Measurements from ENCODE around the gene CAPN5. TPM values are rescaled to one million over a fixed set of nuclear protein-coding genes. Genes with fewer than 3 reads are reported as not detected.

Gene CAPN5
- total RNA-seq, 1 donor from 2014 or later: 29.7 TPM

DNA sequence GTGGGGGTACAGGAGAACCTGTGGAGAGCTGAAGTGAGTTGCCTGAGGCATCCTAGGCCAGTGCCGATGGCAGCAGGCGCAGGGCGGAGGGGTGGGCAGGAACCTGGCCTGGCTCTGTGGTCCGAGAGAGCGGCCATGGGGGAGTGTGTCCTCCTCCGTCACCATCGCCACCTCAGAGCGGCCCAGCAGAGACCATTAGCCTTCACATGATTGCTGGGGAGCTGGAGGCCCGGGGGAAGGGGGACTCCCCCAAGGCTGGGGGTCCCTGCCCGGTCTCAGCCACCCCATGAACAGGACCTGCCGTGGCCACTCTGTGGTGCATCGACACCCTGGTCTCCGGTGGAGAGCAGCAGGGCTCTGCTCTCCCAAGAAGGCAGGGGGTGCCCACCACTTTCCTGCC, 40.0 kb downstream of the CAPN5 start:
- H3K36me3 Mint-ChIP-seq (ENCODE audit: low read depth, unreplicated experiment): peaks cover 17% of the 10 kb centered on the region
- no peak overlapping the region for H3K27ac Mint-ChIP-seq (ENCODE audit: unreplicated experiment)
- H3K4me3 Mint-ChIP-seq (ENCODE audit: unreplicated experiment): no peak overlapping the region
- H3K4me1 Mint-ChIP-seq (ENCODE audit: unreplicated experiment): peaks cover 5% of the 10 kb centered on the region
- no peaks in the 10 kb centered on the region for H3K9me3 Mint-ChIP-seq (ENCODE audit: unreplicated experiment)
- TF ChIP-seq, protein P1, sequence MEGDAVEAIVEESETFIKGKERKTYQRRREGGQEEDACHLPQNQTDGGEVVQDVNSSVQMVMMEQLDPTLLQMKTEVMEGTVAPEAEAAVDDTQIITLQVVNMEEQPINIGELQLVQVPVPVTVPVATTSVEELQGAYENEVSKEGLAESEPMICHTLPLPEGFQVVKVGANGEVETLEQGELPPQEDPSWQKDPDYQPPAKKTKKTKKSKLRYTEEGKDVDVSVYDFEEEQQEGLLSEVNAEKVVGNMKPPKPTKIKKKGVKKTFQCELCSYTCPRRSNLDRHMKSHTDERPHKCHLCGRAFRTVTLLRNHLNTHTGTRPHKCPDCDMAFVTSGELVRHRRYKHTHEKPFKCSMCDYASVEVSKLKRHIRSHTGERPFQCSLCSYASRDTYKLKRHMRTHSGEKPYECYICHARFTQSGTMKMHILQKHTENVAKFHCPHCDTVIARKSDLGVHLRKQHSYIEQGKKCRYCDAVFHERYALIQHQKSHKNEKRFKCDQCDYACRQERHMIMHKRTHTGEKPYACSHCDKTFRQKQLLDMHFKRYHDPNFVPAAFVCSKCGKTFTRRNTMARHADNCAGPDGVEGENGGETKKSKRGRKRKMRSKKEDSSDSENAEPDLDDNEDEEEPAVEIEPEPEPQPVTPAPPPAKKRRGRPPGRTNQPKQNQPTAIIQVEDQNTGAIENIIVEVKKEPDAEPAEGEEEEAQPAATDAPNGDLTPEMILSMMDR (IDR thresholded peaks at IDR 0.05; ENCODE audit: unreplicated experiment): no peak
- peaks cover 19% of the 10 kb centered on the region for H3K27me3 Mint-ChIP-seq (ENCODE audit: unreplicated experiment)
- no peak for DNase-seq (ENCODE audit: low spot score)

- Mint-ChIP-seq H3K27ac (ENCODE audit: unreplicated experiment) (no peak overlapping the region), H3K27me3 (ENCODE audit: unreplicated experiment) (peaks cover 19% of the 10 kb centered on the region), H3K36me3 (ENCODE audit: low read depth, unreplicated experiment) (peaks cover 20% of the 10 kb centered on the region), H3K4me3 (ENCODE audit: unreplicated experiment) (peak overlapping the region; percentile 37), H3K9me3 (ENCODE audit: unreplicated experiment) (no peaks in the 10 kb centered on the region), H3K4me1 (ENCODE audit: unreplicated experiment) (peaks cover 10% of the 10 kb centered on the region)
- TF ChIP-seq, protein P1 (IDR thresholded peaks at IDR 0.05; ENCODE audit: unreplicated experiment): no peak
- DNase-seq (ENCODE audit: low spot score): no peak
Measured at GRCh38 chr11:77107950-77108349, 41.2 kb downstream of the CAPN5 start.

DNA sequence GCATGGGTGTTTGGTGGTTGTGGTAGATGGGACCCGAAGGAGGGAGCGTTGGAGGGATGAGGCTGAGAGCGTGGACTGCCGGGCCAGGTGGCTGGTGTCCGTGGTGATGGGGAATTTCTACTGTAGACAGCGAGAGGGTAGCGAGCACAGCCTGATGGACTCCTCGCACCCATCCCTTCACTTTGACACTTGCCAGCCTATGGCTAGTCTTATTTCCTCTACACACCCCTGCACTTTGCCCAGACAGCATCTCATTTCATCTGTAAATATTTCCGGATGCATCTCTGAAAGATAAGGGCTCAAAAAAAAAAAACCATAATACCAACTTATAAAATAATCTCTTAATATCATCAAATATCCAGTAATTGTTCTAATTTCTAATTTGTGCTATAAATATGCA, 41.7 kb downstream of the CAPN5 start:
- DNase-seq (ENCODE audit: low spot score): no peak
- Mint-ChIP-seq H3K4me3 (ENCODE audit: unreplicated experiment) (peak overlapping the region; percentile 37), H3K4me1 (ENCODE audit: unreplicated experiment) (peaks cover 12% of the 10 kb centered on the region), H3K9me3 (ENCODE audit: unreplicated experiment) (no peaks in the 10 kb centered on the region), H3K27ac (ENCODE audit: unreplicated experiment) (no peak overlapping the region), H3K27me3 (ENCODE audit: unreplicated experiment) (peaks cover 16% of the 10 kb centered on the region), H3K36me3 (ENCODE audit: low read depth, unreplicated experiment) (peaks cover 19% of the 10 kb centered on the region)
- TF ChIP-seq, protein P1 (IDR thresholded peaks at IDR 0.05; ENCODE audit: unreplicated experiment): no peak

DNA sequence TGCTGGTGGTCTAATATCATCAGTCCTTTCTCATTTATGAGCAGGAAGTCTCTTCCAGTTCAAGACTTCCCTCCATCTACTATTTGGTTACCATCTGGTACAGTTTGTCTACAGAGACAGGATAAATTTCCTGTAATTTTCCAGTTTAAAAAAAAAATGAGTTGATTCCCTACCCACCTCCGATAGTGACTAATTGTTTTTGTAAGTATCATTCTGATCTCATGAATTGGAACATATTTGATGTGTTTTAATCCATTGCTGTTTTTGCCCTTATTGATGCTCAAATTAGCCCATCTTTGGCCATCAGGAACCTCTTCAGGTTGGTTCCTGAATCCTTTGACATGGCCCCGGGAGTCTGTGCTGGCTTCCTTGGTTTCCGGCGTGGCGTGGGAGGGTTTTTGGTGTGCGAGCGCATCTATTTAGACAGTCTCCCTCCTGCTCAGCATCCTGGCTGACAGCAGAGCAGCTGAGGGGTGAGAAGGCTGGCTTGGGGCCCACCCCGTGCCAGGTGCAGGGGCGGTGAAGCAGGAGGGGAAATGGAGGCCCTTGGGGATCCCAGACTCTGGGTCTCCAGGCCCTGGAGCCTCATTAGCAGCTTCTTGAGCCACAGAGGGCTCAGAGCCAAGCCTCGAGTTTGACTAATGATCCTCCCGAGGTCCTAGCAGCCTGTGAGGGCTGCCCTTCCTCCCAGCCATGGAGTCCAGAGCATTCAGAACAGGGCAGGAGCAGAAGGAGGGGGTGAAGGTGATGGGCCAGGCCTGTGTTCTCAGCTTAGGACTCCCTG, 42.7 kb downstream of the CAPN5 start:
- peaks cover 8% of the 10 kb centered on the region for H3K27me3 Mint-ChIP-seq (ENCODE audit: unreplicated experiment)
- peaks cover 13% of the 10 kb centered on the region for H3K4me1 Mint-ChIP-seq (ENCODE audit: unreplicated experiment)
- no peaks in the 10 kb centered on the region for H3K9me3 Mint-ChIP-seq (ENCODE audit: unreplicated experiment)
- H3K27ac Mint-ChIP-seq (ENCODE audit: unreplicated experiment): no peak overlapping the region
- no peak for DNase-seq (ENCODE audit: low spot score)
- H3K4me3 Mint-ChIP-seq (ENCODE audit: unreplicated experiment): no peak overlapping the region
- peaks cover 10% of the 10 kb centered on the region for H3K36me3 Mint-ChIP-seq (ENCODE audit: low read depth, unreplicated experiment)
- TF ChIP-seq, protein P1 (IDR thresholded peaks at IDR 0.05; ENCODE audit: unreplicated experiment): no peak

DNA sequence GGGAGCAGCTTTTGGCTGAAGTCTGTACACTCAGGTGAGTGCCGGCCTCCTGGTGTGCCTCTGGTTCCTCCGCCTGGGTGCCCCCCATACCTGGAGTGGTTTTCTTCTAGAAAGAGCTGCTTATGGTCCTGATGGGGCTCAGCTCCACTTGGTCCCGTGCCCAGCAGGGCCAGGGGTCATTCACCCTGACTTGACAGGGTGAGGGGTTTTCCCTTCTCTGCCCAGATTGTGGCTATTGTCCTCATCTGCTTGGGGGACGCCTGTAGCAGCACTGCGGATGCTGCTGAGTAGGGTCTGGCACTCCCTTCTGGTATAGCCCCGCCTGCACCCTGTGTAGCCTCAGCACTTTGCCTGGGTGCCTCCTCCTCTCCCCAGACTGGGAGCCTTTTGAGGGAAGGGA, 44.1 kb downstream of the CAPN5 start:
- DNase-seq (ENCODE audit: low spot score): no peak
- Mint-ChIP-seq H3K36me3 (ENCODE audit: low read depth, unreplicated experiment) (peaks cover 10% of the 10 kb centered on the region), H3K4me3 (ENCODE audit: unreplicated experiment) (no peak overlapping the region), H3K4me1 (ENCODE audit: unreplicated experiment) (peaks cover 13% of the 10 kb centered on the region), H3K9me3 (ENCODE audit: unreplicated experiment) (no peaks in the 10 kb centered on the region), H3K27me3 (ENCODE audit: unreplicated experiment) (peaks cover 11% of the 10 kb centered on the region), H3K27ac (ENCODE audit: unreplicated experiment) (no peak overlapping the region)
- TF ChIP-seq, protein P1 (IDR thresholded peaks at IDR 0.05; ENCODE audit: unreplicated experiment): no peak
